ENCODE results near the gene CMIP.
A peak's percentile ranks its signal among the peaks of the same experiment; 100 is the strongest.
"Not testable (repeated sequence)": the region's sequence is repeated elsewhere in the genome, so short reads cannot be mapped to it uniquely, and the experiment has no call there.

CMIP gene

GRCh38 chr16:81571592-81572385, 127.2 kb downstream of the CMIP start:
- no peak for DNase-seq

- no peak for DNase-seq
Observed at GRCh38 chr16:81572386-81573144, 128.0 kb downstream of the CMIP start.

- DNase-seq: no peak
Observed at GRCh38 chr16:81573533-81574020, 129.0 kb downstream of the CMIP start.

- no peak for DNase-seq
Observed at GRCh38 chr16:81574168-81574567, 129.6 kb downstream of the CMIP start.

GRCh38 chr16:81575307-81575706, 130.7 kb downstream of the CMIP start:
- DNase-seq: no peak

- DNase-seq: no peak
Observed at GRCh38 chr16:81575834-81576233, 131.2 kb downstream of the CMIP start.

- no peak for DNase-seq
Observed at GRCh38 chr16:81576696-81577095, 132.1 kb downstream of the CMIP start.

GRCh38 chr16:81577272-81577671, 132.7 kb downstream of the CMIP start:
- not testable (repeated sequence) for DNase-seq

- no peak for DNase-seq
Observed at GRCh38 chr16:81578076-81578475, 133.5 kb downstream of the CMIP start.

- no peak for DNase-seq
Observed at GRCh38 chr16:81578636-81579413, 134.2 kb downstream of the CMIP start.

GRCh38 chr16:81581107-81581506, 136.5 kb downstream of the CMIP start:
- DNase-seq: peak in 1 of 2 experiments; percentile 16

GRCh38 chr16:81582655-81583441, 138.2 kb downstream of the CMIP start:
- DNase-seq: no peak

GRCh38 chr16:81583893-81584631, 139.5 kb downstream of the CMIP start:
- DNase-seq: no peak

GRCh38 chr16:81585785-81586184, 141.2 kb downstream of the CMIP start:
- no peak for DNase-seq

GRCh38 chr16:81586417-81586816, 141.8 kb downstream of the CMIP start:
- DNase-seq: no peak

GRCh38 chr16:81586977-81587625, 142.5 kb downstream of the CMIP start:
- DNase-seq: no peak

- no peak for DNase-seq
Observed at GRCh38 chr16:81587626-81588160, 143.1 kb downstream of the CMIP start.

GRCh38 chr16:81588326-81589081, 143.9 kb downstream of the CMIP start:
- DNase-seq: no peak

GRCh38 chr16:81589975-81590650, 145.5 kb downstream of the CMIP start:
- DNase-seq: no peak

Measured in NCI-H2081 (cell line).